Neural crest cell (in vitro differentiated cells): ENCODE results near the gene FAM83C. TPM values are rescaled to one million over a fixed set of nuclear protein-coding genes. Genes with fewer than 3 reads are reported as not detected.

Experiments used
- DNase-seq: peaks from one replicate; pipeline ENCODE4 v3.0.0; 2021; ENCODE audit warnings: low read depth, mixed read lengths, low spot score
- H3K27ac Mint-ChIP-seq: one replicate; pipeline ENCODE4 v1.8.0; 2021; ENCODE audit warnings: mild to moderate bottlenecking, mixed read lengths; ENCODE audit not compliant: unreplicated experiment
- H3K27me3 Mint-ChIP-seq: 2 replicates; pipeline ENCODE4 v1.8.0; 2021; ENCODE audit warnings: low read depth, mild to moderate bottlenecking, mixed read lengths
- H3K36me3 Mint-ChIP-seq: 2 replicates; pipeline ENCODE4 v1.8.0; 2021; ENCODE audit warnings: low read depth, mild to moderate bottlenecking, mixed read lengths
- H3K4me1 Mint-ChIP-seq: 2 replicates; pipeline ENCODE4 v1.8.0; 2021; ENCODE audit warnings: mixed read lengths
- H3K4me3 Mint-ChIP-seq: one replicate; pipeline ENCODE4 v1.8.0; 2021; ENCODE audit warnings: mild to moderate bottlenecking, mixed read lengths
- H3K9me3 Mint-ChIP-seq: 2 replicates; pipeline ENCODE4 v1.8.0; 2021; ENCODE audit warnings: mixed read lengths
- total RNA-seq: library from RNA; stranded (reverse); gene quantifications from 2 replicates; pipeline ENCODE4 v1.2.1, GENCODE V29; 2021
- TF ChIP-seq, protein P1 (sequence below): fragments of 200-600 bp; sonication (generic); conservative IDR thresholded peaks from 2 replicates; pipeline ENCODE4 v1.5.0; 2021; ENCODE audit warnings: antibody characterized with exemption, mild to moderate bottlenecking

Gene FAM83C
- total RNA-seq, 1 donor from 2014 or later, result not detected

DNA sequence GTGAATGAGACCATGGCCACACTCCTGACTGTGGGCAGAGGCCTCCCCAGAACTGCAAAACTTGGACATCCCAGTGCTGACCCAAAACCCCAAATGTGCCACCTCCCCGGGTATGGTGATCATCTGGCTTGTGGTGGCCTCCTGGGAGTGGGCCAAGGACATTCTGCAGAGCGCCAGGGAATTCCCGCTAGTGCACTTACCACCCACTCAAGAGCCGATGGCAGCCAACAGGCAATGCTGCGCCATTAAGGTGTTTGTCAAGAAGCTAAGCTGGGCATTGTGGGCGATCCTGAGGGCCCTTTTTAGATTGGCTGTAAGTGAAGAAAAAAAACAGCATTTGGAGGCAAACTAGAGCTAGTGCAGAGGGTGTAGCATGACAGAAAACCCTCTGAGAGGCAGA, 56.3 kb downstream of the FAM83C start:
- H3K36me3 Mint-ChIP-seq, result no peaks in the 10 kb centered on the region
- no peak for DNase-seq
- H3K4me1 Mint-ChIP-seq, result no peaks in the 10 kb centered on the region
- H3K27me3 Mint-ChIP-seq, result peaks cover 34% of the 10 kb centered on the region
- TF ChIP-seq, protein P1, sequence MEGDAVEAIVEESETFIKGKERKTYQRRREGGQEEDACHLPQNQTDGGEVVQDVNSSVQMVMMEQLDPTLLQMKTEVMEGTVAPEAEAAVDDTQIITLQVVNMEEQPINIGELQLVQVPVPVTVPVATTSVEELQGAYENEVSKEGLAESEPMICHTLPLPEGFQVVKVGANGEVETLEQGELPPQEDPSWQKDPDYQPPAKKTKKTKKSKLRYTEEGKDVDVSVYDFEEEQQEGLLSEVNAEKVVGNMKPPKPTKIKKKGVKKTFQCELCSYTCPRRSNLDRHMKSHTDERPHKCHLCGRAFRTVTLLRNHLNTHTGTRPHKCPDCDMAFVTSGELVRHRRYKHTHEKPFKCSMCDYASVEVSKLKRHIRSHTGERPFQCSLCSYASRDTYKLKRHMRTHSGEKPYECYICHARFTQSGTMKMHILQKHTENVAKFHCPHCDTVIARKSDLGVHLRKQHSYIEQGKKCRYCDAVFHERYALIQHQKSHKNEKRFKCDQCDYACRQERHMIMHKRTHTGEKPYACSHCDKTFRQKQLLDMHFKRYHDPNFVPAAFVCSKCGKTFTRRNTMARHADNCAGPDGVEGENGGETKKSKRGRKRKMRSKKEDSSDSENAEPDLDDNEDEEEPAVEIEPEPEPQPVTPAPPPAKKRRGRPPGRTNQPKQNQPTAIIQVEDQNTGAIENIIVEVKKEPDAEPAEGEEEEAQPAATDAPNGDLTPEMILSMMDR, result no peak
- H3K27ac Mint-ChIP-seq, result no peak overlapping the region
- H3K9me3 Mint-ChIP-seq, result no peaks in the 10 kb centered on the region
- no peak overlapping the region for H3K4me3 Mint-ChIP-seq

Other genes starting within 250 kb of the FAM83C start
- 94.0 and 96.2 TPM in 2 replicates for gene TRPC4AP, start 199.6 kb downstream of the FAM83C start, total RNA-seq
- gene EDEM2, start 145.1 kb downstream of the FAM83C start, total RNA-seq, result 16.9 and 17.9 TPM in 2 replicates
- gene PROCR, start 120.4 kb downstream of the FAM83C start, total RNA-seq, result not detected in 2 replicates
- gene MMP24, start 65.7 kb downstream of the FAM83C start, total RNA-seq, result 2.8 and 2.9 TPM in 2 replicates
- gene MMP24OS, start 14.3 kb downstream of the FAM83C start, total RNA-seq, result 34.0 and 37.8 TPM in 2 replicates
- gene EIF6, start 7.7 kb downstream of the FAM83C start, total RNA-seq, result 112 and 116 TPM in 2 replicates
- gene UQCC1, start 119.5 kb upstream of the FAM83C start, total RNA-seq, result 58.4 and 67.0 TPM in 2 replicates
- gene GDF5, start 145.8 kb upstream of the FAM83C start, total RNA-seq, result 0.14 TPM in 1 of 2 replicates, not detected in the other
- 64.5 and 67.7 TPM in 2 replicates for gene CEP250, start 163.2 kb upstream of the FAM83C start, total RNA-seq
- gene C20orf173, start 237.2 kb upstream of the FAM83C start, total RNA-seq, result not detected in 2 replicates
- gene ERGIC3, start 249.7 kb upstream of the FAM83C start, total RNA-seq, result 250 and 267 TPM in 2 replicates